Mammary microvascular endothelial cell (primary cell): Measurements from ENCODE around the gene APOC1. TPM values are rescaled to one million over a fixed set of nuclear protein-coding genes. Genes with fewer than 3 reads are reported as not detected.

Experiments used
- total RNA-seq: library from RNA; depleted of rRNA; stranded (reverse); fragments of >200 nt; gene quantifications from 2 replicates; pipeline ENCODE4 v1.2.3, GENCODE V29; 2015

APOC1 gene
- 2.1 TPM in 1 of 2 replicates, not detected in the other for total RNA-seq

DNA sequence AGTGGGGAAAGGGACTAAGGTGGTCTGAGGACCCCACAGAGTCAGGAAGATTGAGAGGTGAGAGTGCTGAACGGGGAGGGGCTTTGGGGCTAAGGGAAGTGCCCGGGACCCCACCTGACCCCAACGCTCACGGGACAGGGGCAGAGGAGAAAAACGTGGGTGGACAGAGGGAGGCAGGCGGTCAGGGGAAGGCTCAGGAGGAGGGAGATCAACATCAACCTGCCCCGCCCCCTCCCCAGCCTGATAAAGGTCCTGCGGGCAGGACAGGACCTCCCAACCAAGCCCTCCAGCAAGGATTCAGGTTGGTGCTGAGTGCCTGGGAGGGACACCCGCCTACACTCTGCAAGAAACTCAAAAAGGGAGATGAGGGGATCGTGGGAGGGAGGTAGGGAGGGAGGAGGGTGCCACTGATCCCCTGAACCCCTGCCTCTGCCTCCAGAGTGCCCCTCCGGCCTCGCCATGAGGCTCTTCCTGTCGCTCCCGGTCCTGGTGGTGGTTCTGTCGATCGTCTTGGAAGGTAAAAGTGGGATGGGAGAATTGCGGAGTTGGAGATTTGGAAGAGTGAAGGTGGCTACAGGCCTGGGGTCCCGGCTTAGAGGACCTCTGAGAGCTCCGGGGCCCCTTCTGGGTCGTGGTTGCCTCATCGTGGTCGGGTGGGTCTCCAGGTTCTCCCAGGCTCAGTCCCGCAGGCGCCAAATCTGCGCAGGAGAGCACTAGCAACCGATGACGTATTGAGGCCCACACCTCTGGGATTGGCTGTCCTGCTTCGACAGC lies at the start of gene APOC1:
TSS of gene APOC1 (plus strand) at position 176 of the 774 bp plus-strand sequence. CDS start at position 460, 284 bp downstream.

DNA sequence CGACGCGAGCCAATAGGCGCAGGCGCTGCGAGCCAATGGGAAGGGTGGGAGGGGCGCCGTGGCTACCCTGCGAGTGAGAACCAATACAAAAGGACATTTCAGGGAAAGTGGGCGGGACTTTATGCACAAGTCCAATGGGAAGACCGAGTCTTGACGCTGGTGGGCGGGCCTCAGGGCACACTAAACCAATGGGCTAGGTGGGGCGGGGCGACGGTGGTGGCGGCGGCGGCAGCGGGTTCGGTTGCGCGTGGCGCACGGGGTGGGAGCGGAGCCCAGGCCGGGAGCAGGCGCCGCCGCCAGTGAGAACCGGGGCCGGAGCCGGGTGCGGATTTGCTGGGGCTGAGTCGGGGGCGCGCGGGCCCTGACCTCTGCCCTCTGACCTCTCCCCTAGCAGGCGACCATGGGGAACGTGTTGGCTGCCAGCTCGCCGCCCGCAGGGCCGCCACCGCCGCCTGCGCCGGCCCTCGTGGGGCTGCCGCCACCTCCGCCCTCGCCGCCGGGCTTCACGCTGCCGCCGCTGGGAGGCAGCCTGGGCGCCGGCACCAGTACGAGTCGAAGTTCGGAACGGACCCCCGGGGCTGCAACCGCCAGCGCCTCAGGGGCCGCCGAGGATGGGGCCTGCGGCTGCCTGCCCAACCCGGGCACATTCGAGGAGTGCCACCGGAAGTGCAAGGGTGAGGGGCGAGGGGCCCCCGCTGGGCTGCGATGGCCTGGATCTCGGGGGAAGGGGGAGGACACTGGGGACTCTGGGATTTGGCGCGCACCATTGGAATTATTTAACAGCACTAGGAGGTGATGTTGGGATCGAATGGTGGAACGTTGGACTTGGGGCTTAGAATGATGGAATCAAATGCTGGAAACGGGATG lies 23.2 kb upstream of the APOC1 start, which contains the start of gene TOMM40:
TSS of gene TOMM40 (plus strand) at position 239 of the 867 bp plus-strand sequence. CDS start at position 401, 162 bp downstream.

DNA sequence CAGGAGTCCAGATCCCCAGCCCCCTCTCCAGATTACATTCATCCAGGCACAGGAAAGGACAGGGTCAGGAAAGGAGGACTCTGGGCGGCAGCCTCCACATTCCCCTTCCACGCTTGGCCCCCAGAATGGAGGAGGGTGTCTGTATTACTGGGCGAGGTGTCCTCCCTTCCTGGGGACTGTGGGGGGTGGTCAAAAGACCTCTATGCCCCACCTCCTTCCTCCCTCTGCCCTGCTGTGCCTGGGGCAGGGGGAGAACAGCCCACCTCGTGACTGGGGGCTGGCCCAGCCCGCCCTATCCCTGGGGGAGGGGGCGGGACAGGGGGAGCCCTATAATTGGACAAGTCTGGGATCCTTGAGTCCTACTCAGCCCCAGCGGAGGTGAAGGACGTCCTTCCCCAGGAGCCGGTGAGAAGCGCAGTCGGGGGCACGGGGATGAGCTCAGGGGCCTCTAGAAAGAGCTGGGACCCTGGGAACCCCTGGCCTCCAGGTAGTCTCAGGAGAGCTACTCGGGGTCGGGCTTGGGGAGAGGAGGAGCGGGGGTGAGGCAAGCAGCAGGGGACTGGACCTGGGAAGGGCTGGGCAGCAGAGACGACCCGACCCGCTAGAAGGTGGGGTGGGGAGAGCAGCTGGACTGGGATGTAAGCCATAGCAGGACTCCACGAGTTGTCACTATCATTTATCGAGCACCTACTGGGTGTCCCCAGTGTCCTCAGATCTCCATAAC lies 8.8 kb upstream of the APOC1 start, which contains the start of gene APOE:
TSS of gene APOE (plus strand) at position 360 of the 724 bp plus-strand sequence. CDS start 829 bp downstream, outside the sequence.

DNA sequence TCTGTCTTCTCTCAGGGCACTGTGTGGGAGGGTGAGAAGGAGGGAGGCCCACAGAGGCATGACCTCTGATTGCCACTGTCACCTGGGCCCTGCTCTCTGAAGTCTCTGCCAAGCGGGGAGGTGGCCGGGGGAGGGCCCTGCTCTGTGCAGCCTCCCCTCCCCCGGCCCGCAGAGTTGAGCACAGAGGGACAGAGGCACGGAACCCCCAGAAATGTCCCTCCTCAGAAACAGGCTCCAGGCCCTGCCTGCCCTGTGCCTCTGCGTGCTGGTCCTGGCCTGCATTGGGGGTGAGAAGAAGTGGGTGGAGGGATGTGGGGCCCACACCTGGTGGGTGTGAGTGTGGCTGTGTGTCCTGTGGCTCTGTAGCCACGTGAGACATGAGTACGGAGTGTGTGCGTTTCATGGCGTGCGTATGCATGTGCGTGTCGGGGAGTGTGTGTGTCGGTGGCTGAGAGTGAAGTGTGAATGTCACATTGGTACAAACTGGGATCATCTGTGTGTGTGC lies 27.7 kb downstream of the APOC1 start, which contains the start of gene APOC4:
TSS of gene APOC4 (plus strand) at position 171 of the 505 bp plus-strand sequence. CDS start at position 212, 41 bp downstream.

DNA sequence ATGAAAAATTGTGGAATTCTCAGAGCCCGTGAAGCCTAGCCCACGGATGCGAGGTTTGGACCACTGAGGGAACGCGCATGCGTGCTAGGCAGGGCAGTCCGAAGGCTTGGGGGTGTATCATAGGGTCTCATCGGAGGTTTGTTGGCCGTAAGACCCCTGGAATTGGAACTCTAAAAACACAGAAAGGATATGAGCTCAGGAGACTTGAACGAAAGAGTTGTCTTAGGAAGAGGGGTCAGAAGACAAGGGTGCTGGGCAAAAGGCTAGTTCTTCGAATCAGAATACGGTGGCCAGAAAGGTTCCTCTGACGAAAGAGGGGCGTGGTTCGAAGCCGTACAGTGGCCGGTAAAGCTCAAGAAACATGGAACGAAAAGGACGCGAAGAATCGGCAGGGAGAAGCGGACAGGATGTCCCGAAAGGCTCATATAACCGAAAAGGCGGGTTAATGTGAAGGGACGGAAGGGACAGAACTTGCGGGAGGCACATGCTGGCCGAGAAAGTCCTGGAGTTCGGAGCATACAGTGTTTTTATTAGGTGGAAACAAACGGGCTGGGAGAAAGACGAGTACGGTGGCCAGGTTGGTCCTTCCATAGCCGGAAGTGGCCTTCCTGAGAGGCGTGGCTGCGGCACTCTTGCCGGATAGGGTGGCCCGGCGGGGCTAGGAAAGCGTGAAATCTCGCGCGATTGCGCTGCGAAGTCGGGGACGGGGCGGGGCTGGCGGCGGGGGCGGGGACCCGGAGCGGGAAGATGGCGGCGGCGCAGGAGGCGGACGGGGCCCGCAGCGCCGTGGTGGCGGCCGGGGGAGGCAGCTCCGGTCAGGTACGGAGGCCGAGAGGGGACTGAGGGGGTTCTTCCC lies 40.5 kb downstream of the APOC1 start, which contains the start of gene CLPTM1:
TSS of gene CLPTM1 (plus strand) at position 732 of the 856 bp plus-strand sequence. CDS start at position 748, 16 bp downstream.

Other genes with a start within 250 kb of the APOC1 start
- gene CEACAM19, start 243.1 kb upstream of the APOC1 start, total RNA-seq, result 3.9 and 5.1 TPM in 2 replicates
- not detected in 2 replicates for gene CEACAM16, start 215.5 kb upstream of the APOC1 start, total RNA-seq
- gene BCL3, start 165.9 kb upstream of the APOC1 start, total RNA-seq, result 23.0 and 27.9 TPM in 2 replicates
- not detected in 2 replicates for gene CBLC, start 136.7 kb upstream of the APOC1 start, total RNA-seq
- gene BCAM, start 105.5 kb upstream of the APOC1 start, total RNA-seq, result 22.6 and 33.0 TPM in 2 replicates
- 237 and 256 TPM in 2 replicates for gene NECTIN2, start 68.3 kb upstream of the APOC1 start, total RNA-seq
- gene TOMM40, start 23.4 kb upstream of the APOC1 start, total RNA-seq, result 120 and 129 TPM in 2 replicates
- 1.2 and 3.1 TPM in 2 replicates for gene APOE, start 8.8 kb upstream of the APOC1 start, total RNA-seq
- not detected in 2 replicates for gene APOC4, start 27.6 kb downstream of the APOC1 start, total RNA-seq
- not detected in 2 replicates for gene APOC2, start 31.4 kb downstream of the APOC1 start, total RNA-seq
- gene CLPTM1, start 40.8 kb downstream of the APOC1 start, total RNA-seq, result 58.2 and 60.5 TPM in 2 replicates
- gene RELB, start 86.9 kb downstream of the APOC1 start, total RNA-seq, result 19.4 and 26.3 TPM in 2 replicates
- 37.9 and 50.6 TPM in 2 replicates for gene CLASRP, start 124.4 kb downstream of the APOC1 start, total RNA-seq
- 0.54 and 1.2 TPM in 2 replicates for gene ZNF296, start 161.9 kb downstream of the APOC1 start, total RNA-seq
- 61.6 and 68.9 TPM in 2 replicates for gene GEMIN7, start 164.7 kb downstream of the APOC1 start, total RNA-seq
- gene PPP1R37, start 178.6 kb downstream of the APOC1 start, total RNA-seq, result 30.6 and 32.1 TPM in 2 replicates
- 0.05 TPM in 1 of 2 replicates, not detected in the other for gene NKPD1, start 246.4 kb downstream of the APOC1 start, total RNA-seq